ENCODE results near the gene PLEKHO2. TPM values are rescaled to one million over a fixed set of nuclear protein-coding genes. Genes with fewer than 3 reads are reported as not detected.

Gene PLEKHO2
- total RNA-seq, 1 experiment from 2014 or later: 18.5 TPM

GRCh38 chr15:64892847-64893403 is 51.2 kb downstream of the PLEKHO2 start:
- DNase-seq (ENCODE audit: low read depth): no peak

- DNase-seq (ENCODE audit: low read depth): peak; percentile 91
Measured at GRCh38 chr15:64893481-64894394, 52.0 kb downstream of the PLEKHO2 start.

GRCh38 chr15:64894395-64895056 is 52.8 kb downstream of the PLEKHO2 start:
- no peak for DNase-seq (ENCODE audit: low read depth)

GRCh38 chr15:64895285-64896065 is 53.8 kb downstream of the PLEKHO2 start:
- peak; percentile 79 for DNase-seq (ENCODE audit: low read depth)

GRCh38 chr15:64896371-64897069 is 54.8 kb downstream of the PLEKHO2 start:
- no peak for DNase-seq (ENCODE audit: low read depth)

GRCh38 chr15:64897345-64897985 is 55.8 kb downstream of the PLEKHO2 start:
- peak; percentile 94 for DNase-seq (ENCODE audit: low read depth)

GRCh38 chr15:64898406-64898805 is 56.7 kb downstream of the PLEKHO2 start:
- no peak for DNase-seq (ENCODE audit: low read depth)

GRCh38 chr15:64901141-64901540 is 59.4 kb downstream of the PLEKHO2 start:
- no peak for DNase-seq (ENCODE audit: low read depth)

GRCh38 chr15:64901914-64902313 is 60.2 kb downstream of the PLEKHO2 start:
- DNase-seq (ENCODE audit: low read depth): no peak

- no peak for DNase-seq (ENCODE audit: low read depth)
Measured at GRCh38 chr15:64902863-64903262, 61.1 kb downstream of the PLEKHO2 start.

- no peak for DNase-seq (ENCODE audit: low read depth)
Measured at GRCh38 chr15:64903326-64903950, 61.7 kb downstream of the PLEKHO2 start.

- no peak for DNase-seq (ENCODE audit: low read depth)
Measured at GRCh38 chr15:64904189-64904588, 62.5 kb downstream of the PLEKHO2 start.

- peak; percentile 76 for DNase-seq (ENCODE audit: low read depth)
Measured at GRCh38 chr15:64905119-64905831, 63.6 kb downstream of the PLEKHO2 start.

GRCh38 chr15:64905941-64906340 is 64.2 kb downstream of the PLEKHO2 start:
- no peak for DNase-seq (ENCODE audit: low read depth)

GRCh38 chr15:64906402-64906801 is 64.7 kb downstream of the PLEKHO2 start:
- DNase-seq (ENCODE audit: low read depth): no peak

GRCh38 chr15:64907991-64908390 is 66.3 kb downstream of the PLEKHO2 start:
- DNase-seq (ENCODE audit: low read depth): no peak

GRCh38 chr15:64909546-64909945 is 67.8 kb downstream of the PLEKHO2 start:
- peak; percentile 87 for DNase-seq (ENCODE audit: low read depth)

GRCh38 chr15:64911311-64912186 is 69.8 kb downstream of the PLEKHO2 start, which contains the start of gene ANKDD1A:
Gene ANKDD1A, plus strand, starts transcription at chr15:64911902. Its CDS starts 29 bp downstream, at chr15:64911931.
- DNase-seq (ENCODE audit: low read depth): peak; percentile 75
